Keratinocyte (primary cell): ENCODE measurements around the gene SYT12. TPM values are rescaled to one million over a fixed set of nuclear protein-coding genes. Genes with fewer than 3 reads are reported as not detected.

Experiments used
- DNase-seq: peaks from one replicate; pipeline ENCODE4 v3.0.0-alpha.2; 2011; ENCODE audit warnings: low read depth, missing footprints, low spot score
- FAIRE-seq: peaks from 2 replicates; lab custom pipeline; 2011; peaks lifted over from hg19 to GRCh38; lab: Jason Lieb, UNC
- H2AFZ ChIP-seq: 2 replicates; pipeline ENCODE4 v1.6.0; 2012; ENCODE audit warnings: low read length, control low read depth, inconsistent platforms; ENCODE audit not compliant: control insufficient read depth
- H3K27ac ChIP-seq: 2 replicates; pipeline ENCODE4 v1.5.1; 2011; ENCODE audit warnings: low read length; ENCODE audit not compliant: control insufficient read depth, insufficient read depth
- H3K27me3 ChIP-seq: 3 replicates; pipeline ENCODE4 v1.6.0; 2011; ENCODE audit warnings: low read length; ENCODE audit not compliant: control insufficient read depth, insufficient read depth; ENCODE audit errors: extremely low read depth
- H3K36me3 ChIP-seq, 2 experiments: 2 replicates in 1 of 2; 3 replicates in 1 of 2; pipeline ENCODE4 v1.5.1; 2011; ENCODE audit warnings: low read length in 2 of 2, mild to moderate bottlenecking in 1 of 2; ENCODE audit not compliant: control insufficient read depth in 2 of 2, insufficient read depth in 2 of 2; ENCODE audit errors: extremely low read depth in 1 of 2
- H3K4me1 ChIP-seq: 3 replicates; pipeline ENCODE4 v1.5.1; 2011; ENCODE audit warnings: low read length; ENCODE audit not compliant: control insufficient read depth, insufficient read depth; ENCODE audit errors: extremely low read depth
- H3K4me2 ChIP-seq: 3 replicates; pipeline ENCODE4 v1.6.0; 2011; ENCODE audit warnings: low read depth, low read length; ENCODE audit not compliant: control insufficient read depth, insufficient read depth; ENCODE audit errors: extremely low read depth
- H3K4me3 ChIP-seq, 3 experiments: fragments of 200-600 bp in 1 of 3; sonication (generic) in 1 of 3; 2 replicates in 2 of 3; 3 replicates in 1 of 3; pipeline ENCODE4 v1.5.1; 2011 to 2016; ENCODE audit warnings: low read length in 3 of 3, mild to moderate bottlenecking in 3 of 3, control low read depth in 2 of 3, inconsistent platforms in 1 of 3, low read depth in 1 of 3, mixed read lengths in 1 of 3, mixed run types in 1 of 3, moderate library complexity in 1 of 3; ENCODE audit not compliant: control insufficient read depth in 2 of 3, insufficient read depth in 2 of 3; ENCODE audit errors: extremely low read depth in 1 of 3
- H3K79me2 ChIP-seq: 2 replicates; pipeline ENCODE4 v1.6.0; 2012; ENCODE audit warnings: low read length; ENCODE audit not compliant: control insufficient read depth, insufficient read depth
- H3K9ac ChIP-seq: 3 replicates; pipeline ENCODE4 v1.6.0; 2011; ENCODE audit warnings: low read length; ENCODE audit not compliant: control insufficient read depth, insufficient read depth; ENCODE audit errors: extremely low read depth
- H3K9me1 ChIP-seq: 3 replicates; pipeline ENCODE4 v1.6.0; 2011; ENCODE audit warnings: low read length; ENCODE audit not compliant: control insufficient read depth, insufficient read depth; ENCODE audit errors: extremely low read depth
- H3K9me3 ChIP-seq: 2 replicates; pipeline ENCODE4 v1.5.1; 2012; ENCODE audit warnings: low read depth, low read length; ENCODE audit not compliant: control insufficient read depth
- H4K20me1 ChIP-seq: 3 replicates; pipeline ENCODE4 v1.6.0; 2011; ENCODE audit warnings: low read length; ENCODE audit not compliant: control insufficient read depth, insufficient read depth; ENCODE audit errors: extremely low read depth
- EZH2 ChIP-seq: IDR thresholded peaks from one replicate; pipeline ENCODE4 v1.6.1; 2012; ENCODE audit warnings: inconsistent platforms, mild to moderate bottlenecking, low read length, moderate library complexity
- dilution Hi-C: fragments of 300-500 bp; cut with MboI; formaldehyde crosslinking; loops from one replicate; pipeline ENCODE4 v1.7.0; 2020; ENCODE audit warnings: low sequenced_read_pairs; ENCODE audit not compliant: extremely low pct_ligation_motif_present
- polyA plus RNA-seq, 5 experiments: library from polyadenylated mRNA; depleted of rRNA in 3 of 5; stranded (reverse) in 3 of 5; stranded (forward) in 1 of 5; unstranded in 1 of 5; fragments of >200 nt; gene quantifications; 1 replicate in 1 of 5; 2 replicates in 3 of 5; 3 replicates in 1 of 5; pipeline versions ENCODE4 v1.2.1 to v1.2.3, GENCODE V29; 2011 to 2012; ENCODE audit warnings: missing spikeins in 2 of 5, low read depth in 1 of 5, low replicate concordance in 1 of 5
- TF ChIP-seq, protein P1 (sequence below), 3 experiments: IDR thresholded peaks in 1 of 3; conservative IDR thresholded peaks in 1 of 3; optimal IDR thresholded peaks in 1 of 3; 2 replicates in 2 of 3; 3 replicates in 1 of 3; pipeline versions ENCODE3 to v1.5.1; 2011; ENCODE audit warnings: low read length in 3 of 3, mild to moderate bottlenecking in 3 of 3, moderate library complexity in 2 of 3, control low read depth in 1 of 3, inconsistent platforms in 1 of 3; ENCODE audit not compliant: insufficient read depth in 2 of 3; ENCODE audit errors: extremely low read depth in 1 of 3

SYT12 gene
- polyA plus RNA-seq, 1 donor (not counting 4 experiments of a cell fraction or from before 2014, with no cell fraction given) = 0.05 TPM

DNA sequence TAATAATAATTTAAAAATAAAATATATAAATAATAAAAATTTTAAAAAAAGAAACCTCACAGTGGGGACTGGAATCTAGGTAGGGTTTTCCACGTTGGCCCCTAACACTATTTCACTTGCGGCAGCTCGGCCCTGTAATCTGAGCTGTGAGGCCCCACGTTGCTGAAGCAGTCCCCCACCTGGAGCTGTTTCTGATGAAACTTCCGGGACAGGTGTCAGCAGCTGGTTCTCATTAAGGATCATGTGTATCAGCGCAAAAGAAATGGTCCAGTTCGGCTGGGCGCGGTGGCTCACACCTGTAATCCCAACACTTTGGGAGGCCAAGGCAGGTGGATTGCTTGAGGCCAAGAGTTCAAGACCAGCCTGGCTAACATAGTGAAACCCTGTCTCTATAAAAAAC lies 51.0 kb downstream of the SYT12 start:
- H3K4me3 ChIP-seq = no peak overlapping the region
- dilution Hi-C loops = no loop called here
- H3K36me3 ChIP-seq = peaks cover 12 to 18% of the 10 kb centered on the region in 2 experiments
- peaks cover 18% of the 10 kb centered on the region for H3K4me1 ChIP-seq
- no peak overlapping the region for H2AFZ ChIP-seq
- H3K9me1 ChIP-seq = no peaks in the 10 kb centered on the region
- H3K27ac ChIP-seq = no peak overlapping the region
- no peak overlapping the region for H3K4me2 ChIP-seq
- H3K9ac ChIP-seq = no peak overlapping the region
- no peaks in the 10 kb centered on the region for H3K79me2 ChIP-seq
- no peaks in the 10 kb centered on the region for H3K27me3 ChIP-seq
- no peaks in the 10 kb centered on the region for H3K9me3 ChIP-seq
- FAIRE-seq = no peak
- DNase-seq = no peak
- TF ChIP-seq EZH2 = no peak
- TF ChIP-seq, protein P1, sequence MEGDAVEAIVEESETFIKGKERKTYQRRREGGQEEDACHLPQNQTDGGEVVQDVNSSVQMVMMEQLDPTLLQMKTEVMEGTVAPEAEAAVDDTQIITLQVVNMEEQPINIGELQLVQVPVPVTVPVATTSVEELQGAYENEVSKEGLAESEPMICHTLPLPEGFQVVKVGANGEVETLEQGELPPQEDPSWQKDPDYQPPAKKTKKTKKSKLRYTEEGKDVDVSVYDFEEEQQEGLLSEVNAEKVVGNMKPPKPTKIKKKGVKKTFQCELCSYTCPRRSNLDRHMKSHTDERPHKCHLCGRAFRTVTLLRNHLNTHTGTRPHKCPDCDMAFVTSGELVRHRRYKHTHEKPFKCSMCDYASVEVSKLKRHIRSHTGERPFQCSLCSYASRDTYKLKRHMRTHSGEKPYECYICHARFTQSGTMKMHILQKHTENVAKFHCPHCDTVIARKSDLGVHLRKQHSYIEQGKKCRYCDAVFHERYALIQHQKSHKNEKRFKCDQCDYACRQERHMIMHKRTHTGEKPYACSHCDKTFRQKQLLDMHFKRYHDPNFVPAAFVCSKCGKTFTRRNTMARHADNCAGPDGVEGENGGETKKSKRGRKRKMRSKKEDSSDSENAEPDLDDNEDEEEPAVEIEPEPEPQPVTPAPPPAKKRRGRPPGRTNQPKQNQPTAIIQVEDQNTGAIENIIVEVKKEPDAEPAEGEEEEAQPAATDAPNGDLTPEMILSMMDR (optimal IDR thresholded peaks at IDR 0.05 in 1 of 3, IDR thresholded peaks at IDR 0.05 in 1 of 3, conservative IDR thresholded peaks at IDR 0.05 in 1 of 3; ENCODE audit: extremely low read depth in 1 of 3, insufficient read depth in 2 of 3, low read length in 3 of 3) = no peak
- no peaks in the 10 kb centered on the region for H4K20me1 ChIP-seq

DNA sequence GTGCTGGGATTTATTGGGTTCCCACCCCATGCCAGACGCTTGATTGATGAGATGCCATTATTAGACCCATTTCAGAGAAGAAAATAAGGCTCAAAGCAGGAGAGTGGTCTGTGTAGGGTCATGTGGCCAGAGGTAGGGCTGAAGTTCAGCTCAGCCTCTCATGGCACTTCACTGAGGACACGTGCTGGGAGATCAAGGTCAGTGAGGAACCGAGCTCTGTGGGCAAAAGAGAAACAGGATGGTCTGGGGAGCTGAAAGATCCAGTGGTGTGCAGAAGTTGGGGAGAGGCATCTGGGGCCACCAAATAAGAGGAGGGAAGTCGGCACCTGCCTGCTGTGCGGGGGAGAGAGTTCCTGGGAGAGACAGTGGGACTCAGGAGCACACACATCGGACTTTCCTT lies 53.3 kb downstream of the SYT12 start:
- dilution Hi-C loops = no loop called here
- H3K27ac ChIP-seq = no peak overlapping the region
- FAIRE-seq = no peak

More for the DNA sequence above, 53.3 kb downstream of the SYT12 start:
- Histone ChIP-seq H3K4me2 (no peak overlapping the region), H2AFZ (no peak overlapping the region), H3K9ac (no peak overlapping the region), H3K27me3 (no peaks in the 10 kb centered on the region), H3K9me3 (no peaks in the 10 kb centered on the region), H3K4me3 (no peak overlapping the region), H3K36me3 (peaks cover 4 to 8% of the 10 kb centered on the region in 2 experiments), H3K4me1 (peaks cover 20% of the 10 kb centered on the region), H4K20me1 (no peaks in the 10 kb centered on the region), H3K79me2 (no peaks in the 10 kb centered on the region), H3K9me1 (no peaks in the 10 kb centered on the region)
- no peak for DNase-seq
- TF ChIP-seq, protein P1 (optimal IDR thresholded peaks at IDR 0.05 in 1 of 3, IDR thresholded peaks at IDR 0.05 in 1 of 3, conservative IDR thresholded peaks at IDR 0.05 in 1 of 3; ENCODE audit: extremely low read depth in 1 of 3, insufficient read depth in 2 of 3, low read length in 3 of 3) = no peak
